NAMALWA (cell line): Measurements from ENCODE around the gene AGFG2.

Source experiments
- DNase-seq: peaks from one replicate; pipeline ENCODE4 v3.0.0-alpha.2; 2015; ENCODE audit warnings: low spot score

The AGFG2 gene

DNA sequence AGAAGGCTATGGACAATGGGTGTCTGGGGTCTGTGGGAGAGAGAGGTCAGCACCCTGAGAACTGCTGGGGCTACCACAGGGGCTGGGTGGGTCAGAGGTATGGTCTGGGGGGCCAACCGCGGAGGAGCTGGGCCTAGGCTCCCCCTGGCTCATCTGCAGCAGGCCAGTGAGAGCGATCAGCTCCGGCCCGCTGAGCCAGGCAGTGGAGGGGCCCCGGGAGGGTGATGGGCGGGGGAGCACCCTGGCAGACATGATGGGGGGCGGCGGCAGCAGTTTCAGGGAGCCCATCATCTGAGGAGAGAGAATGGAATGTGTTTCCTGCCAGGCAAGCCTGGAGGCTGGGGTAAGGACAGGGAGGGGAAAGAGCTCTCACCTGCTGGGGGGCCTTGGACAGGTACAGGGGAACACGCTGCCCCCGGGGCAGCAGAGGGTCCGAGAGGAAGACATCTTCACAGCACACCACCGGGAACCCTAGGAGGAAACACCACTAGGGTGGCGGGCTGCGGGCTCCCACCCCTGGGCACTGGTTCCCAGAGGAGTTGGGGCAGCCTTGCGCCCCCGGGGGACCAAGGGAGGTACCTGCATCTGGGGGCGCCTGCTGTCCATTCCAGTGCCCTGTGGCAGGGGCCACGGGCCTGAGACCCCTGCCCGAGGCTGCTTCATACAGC lies 33.4 kb downstream of the AGFG2 start:
- DNase-seq, result no peak

DNA sequence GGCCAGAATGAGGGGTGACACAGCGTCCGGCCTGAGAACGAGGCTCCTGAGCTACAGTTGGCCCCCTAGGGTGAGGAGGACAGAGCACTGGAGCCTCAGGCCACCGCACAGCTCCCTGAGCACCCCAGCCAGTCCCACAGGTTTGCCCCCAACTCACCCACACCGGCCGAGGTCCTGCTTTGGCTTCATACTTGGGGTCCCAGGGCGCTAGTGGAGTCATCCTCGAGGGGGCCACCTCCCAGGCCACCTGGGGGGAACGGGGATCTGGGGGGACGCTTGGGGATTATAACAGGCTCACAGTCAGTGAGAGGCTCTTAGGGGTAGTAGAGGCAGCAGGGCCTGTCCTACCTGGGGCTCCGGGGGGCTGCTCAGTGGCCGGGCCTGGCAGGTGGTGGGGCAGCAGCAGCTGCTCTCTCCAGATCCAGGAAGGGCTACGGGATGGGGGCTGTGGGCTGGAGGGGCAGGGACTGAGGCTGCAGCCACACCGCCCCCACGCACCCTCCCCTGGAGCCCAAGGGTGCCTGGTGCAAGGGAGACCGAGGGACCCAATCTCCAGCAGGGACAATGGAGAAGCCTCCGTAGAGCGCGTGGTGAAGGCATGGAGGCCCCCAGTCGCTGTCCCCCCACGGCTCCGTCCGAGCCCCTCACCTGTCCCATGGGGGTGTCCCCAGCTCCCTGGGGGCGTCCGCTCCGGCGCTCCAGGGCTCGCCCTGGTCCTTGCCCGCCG lies 34.1 kb downstream of the AGFG2 start:
- DNase-seq, result no peak

DNA sequence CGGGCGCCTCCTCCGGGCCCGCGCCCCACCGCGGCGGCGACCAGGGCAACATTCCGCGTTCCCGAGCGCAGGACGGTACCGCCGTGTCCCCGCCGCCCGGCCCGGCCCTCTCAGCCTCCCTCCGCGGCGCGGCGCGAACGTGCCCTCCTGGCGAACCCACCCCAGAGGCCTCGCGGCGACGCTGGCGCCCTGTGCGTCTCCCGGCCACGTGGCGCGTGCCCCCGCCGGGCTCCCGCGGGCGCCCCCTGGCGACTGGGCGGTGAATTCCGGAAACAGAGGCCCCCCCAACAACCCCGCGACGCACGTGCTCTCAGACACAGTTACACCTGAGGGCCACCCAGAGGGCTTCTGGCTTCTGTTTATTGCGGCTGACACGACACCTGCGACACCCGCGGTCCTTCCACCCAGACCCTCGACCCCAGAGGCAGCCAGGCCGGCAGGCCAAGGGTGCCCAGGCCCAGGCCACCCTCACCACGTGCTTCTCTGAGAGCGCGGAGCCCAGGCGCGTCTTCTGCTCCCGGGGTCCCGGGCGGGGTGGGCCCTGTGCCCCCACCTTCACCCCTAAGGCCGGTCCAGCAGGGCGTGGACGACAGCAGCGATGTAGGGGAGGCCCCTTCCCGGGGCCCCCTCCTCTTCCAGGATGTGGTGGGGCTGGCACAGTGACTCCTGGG lies 34.8 kb downstream of the AGFG2 start, which contains the start of gene SAP25:
Gene SAP25 (minus strand): TSS at position 210 of the 671 bp plus-strand sequence. CDS start 158 bp downstream, at position 52.
- no peak for DNase-seq

DNA sequence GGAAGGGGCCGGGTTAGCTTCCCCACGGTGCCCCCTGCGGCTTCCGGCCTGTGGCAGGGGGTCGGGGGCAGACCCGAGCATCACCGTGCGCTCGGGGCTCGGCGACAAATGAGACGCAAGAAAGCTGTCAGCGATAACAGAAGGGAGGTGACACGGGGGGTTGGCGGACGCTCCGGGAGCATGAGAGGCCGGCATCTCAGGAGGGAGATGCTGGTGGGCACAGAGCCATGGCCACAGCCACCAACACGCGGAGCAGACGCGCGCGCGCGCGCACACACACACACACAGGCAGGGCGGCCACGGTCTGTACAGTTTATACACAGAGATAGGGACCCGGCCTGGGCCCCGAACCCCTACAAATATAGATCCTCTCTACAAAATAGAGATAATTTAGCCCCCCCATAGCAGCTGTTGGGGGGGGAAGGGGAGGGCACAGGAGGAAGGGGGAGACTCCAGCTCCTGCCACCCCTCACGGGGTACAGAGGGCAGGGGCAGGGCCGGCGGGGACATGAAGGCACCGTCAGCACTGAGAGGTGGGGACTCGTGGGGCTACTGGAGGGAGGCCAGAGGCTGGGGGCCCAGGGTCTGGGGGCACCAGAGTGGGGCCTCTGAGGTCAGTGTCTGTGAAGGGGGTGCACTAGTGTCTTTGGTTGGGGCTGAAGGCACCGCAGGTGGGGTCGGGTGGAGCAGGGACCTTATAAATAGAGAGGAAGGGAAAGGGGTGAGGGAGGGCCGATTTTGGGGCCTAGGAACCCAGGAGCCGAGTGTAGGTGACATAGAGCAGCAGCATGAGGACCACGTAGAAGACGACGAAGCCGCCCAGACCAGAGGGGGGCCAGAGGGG lies 35.6 kb downstream of the AGFG2 start:
- DNase-seq, result no peak

DNA sequence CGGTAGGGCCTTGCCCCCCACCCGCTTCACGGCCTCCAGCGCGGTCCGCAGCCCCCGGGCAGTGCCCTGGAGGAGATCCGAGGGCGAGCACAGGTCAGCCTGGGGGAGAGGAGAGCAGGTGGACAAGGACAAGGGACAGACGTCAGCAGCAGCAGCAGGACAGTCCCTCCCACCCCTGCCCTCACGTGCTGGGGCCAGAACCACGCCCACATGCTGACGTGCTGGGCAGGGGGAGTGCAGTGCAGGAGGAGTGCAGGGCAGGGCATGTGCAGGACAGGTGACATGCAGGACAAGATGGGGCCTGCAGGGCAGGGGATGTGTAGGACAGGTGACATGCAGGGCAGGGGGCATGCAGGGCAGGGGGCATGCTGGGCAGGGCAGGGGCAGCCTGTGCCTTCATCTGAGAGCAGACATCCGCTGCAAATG lies 36.2 kb downstream of the AGFG2 start:
- DNase-seq, result no peak

DNA sequence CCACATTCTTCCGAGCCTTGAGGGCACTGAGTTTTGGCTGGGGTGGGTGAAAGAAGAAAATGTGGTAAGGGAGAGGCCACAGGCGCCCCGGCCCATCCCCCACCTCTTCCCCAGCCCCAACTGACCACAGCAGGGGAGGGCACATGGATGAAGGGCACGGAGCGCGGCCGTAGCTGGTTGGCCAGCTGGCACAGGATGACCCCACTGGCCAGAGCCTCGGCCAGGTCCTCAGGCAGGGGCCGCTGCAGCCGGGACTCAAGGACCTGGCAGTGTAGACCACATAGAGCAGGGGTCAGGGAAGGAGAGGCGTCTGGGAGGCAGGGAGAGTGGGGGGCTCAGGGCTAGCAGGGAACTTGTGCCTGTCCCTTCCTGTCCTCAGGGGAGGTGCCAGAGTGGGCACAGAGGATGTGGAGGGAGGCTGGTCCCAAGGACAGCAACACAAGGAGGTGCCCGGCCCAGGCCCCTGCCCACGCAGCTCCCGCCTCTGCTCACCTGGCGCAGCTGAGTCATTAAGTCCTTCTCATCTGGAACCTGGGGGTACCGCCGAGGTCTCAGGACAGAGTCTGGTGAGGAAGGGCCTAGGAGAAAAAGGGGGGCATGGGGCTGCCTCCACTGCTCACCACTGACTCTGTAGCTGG lies 36.9 kb downstream of the AGFG2 start:
- DNase-seq, result no peak

DNA sequence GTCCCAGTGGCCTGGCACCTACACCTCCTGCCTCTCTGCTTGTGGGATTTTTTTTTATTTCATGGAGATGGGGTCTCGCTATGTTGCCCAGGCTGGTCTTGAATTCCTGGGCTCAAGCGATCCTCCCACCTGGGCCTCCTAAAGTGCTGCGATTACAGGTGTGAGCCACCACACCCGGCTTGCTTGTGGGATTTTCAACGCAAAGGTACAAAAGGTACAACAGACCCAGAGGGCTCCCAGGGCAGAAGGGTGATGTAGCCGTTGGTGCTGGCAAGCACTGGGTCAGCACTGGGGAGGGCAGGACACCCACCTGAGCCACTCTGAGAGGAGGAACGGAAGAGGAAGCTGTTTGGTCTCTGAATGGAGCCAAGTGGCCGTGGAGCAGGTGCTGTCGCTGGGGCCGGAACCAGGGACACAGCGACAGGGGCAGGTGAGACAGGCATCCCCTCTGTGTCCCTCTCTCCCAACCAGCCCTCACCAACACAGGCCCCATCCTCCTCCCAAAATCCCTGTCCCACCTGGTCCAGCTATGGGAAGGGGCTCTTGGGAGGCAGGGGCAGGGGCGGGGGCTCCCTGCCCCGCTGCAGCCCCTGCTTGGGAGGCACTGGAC lies 37.5 kb downstream of the AGFG2 start:
- no peak for DNase-seq

DNA sequence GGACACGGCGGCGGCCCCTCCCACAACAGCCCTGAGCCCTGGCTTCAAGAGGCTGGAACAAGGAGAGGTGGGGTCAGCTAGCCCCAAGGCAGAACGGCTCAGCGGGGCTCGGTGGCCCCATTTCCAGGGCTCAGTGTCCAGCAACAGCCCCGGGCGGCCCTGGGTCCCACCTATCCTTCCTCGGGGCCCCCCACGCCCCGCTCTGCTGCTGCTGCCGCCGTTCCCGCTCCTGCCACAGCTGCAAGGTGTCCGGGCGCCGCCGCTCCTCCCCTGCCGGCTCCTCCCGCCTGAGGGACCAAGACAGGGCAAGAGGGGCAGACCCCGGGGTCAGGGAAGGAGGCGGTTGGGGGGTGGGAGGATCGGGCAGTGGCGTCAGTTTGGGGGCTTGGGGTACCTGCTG lies 38.1 kb downstream of the AGFG2 start:
- DNase-seq, result no peak

DNA sequence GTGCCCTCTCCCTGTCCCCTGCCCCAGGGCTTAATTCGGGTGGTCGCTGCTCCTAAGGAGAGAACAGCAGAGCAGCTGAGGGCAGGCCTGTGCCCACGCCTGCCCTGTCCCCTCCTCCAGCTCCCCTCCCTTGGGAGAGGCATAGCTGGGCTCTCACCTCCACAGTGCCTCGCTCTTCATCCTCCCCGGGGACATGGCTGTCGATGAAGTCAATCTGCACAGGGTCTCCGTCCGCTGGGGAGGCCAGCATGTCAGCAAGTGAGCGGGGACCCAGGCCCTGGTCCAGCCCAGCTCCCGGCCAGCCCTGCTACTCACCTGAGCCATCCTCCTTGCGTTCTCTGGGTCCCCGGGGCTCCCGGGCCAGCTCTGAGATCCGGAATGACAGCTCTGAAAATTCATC lies 38.5 kb downstream of the AGFG2 start:
- DNase-seq, result no peak

DNA sequence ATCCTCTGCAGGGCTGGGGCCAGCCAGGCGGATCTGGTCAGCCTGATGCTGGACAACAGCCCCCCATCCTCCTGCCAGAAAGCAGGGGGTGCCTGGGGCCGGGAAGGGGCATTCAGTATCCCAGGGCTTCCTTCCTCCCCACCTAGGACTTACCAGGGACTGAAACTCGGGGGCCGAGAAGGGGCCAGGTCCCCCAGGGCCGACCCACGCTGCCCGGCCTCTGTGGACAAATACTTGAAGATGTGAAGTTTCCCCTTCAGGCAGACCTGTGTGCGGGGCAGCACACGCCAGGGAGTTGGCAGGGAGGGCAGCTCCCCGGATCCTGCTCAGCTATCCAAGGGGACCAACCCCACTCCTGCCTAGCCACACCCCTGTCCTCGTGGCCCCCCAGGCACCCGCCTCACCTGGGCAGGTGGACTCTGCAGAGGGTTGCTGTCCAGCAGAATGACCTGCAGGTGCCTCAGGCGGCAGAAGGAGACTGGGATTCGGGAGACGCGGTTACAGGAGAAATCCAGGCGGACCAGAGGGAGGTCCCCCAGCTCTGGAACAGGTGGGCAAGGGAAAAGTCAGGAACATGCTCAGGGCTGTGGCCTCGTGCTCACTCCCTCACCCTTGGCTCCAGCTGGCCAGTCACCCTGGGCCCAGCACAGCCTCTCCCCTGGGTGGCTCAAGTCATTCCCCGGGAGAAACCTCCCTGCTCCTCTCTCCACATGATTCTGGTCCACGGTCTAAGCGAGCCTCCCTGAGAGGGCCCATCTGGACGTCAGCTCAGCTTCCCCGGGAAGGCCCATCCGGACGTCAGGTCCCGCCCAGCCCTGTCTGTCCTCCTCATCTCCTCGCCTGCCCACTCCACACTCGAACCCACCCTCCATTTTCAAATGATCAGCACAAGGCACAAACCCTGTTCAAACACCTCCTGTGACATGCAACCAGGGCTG lies 39.5 kb downstream of the AGFG2 start:
- DNase-seq, result no peak

DNA sequence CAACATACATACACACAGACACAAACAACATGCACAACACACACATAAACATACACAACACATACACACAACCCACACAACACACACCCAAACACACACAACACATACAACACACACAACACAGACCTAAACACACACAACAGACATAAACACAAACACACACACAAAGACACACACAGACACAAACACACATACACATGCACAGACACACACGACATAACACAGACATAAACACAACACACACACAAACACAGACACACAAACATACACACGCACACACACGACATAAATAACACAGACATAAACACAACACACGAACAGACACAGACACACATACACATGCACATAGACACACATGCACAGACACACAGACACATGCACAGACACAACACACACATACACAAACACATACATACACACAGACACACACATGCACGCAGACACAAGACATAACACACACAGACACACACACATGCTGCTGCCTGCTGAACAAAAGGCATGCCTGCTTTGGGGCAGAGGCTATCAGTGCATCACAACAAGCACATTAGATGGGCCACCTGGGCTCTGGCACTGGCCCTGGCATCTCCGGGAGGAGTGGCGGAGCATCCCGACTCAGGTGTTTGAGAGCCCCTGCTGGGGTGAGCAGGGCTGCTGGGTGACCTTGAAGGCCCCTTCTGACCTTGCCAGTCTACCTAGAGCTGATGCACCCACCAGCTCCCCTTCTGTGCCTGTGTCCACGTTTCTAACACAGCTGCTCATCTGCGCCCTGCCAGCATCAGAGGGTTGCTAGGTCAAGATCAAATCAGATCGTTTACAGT lies 41.7 kb downstream of the AGFG2 start:
- no peak for DNase-seq

DNA sequence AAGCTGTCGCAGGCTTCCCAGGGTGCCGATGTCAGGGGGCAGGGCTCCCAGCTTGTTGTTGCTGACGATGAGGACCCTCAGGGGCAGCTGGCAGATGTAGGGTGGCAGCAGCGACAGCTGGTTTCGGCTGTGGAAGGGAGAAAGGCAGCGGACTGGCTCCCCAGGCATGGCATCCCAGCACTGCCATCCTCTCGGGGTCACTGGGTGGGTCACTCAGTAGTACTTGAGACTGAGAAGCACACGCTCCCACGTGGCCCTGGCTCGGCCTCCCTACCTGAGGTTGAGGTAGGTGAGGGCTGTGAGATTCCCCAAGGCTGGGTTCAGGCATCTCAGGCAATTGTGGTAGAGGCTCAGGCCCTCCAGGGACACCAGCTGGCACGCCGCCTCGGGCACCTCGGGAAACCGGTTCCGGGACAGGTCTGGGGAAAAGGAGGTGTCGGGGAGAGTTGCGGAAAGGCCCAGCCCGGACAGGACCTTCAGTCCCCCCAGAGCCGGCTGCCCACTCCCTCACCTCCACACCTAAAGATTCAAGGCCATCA lies 43.1 kb downstream of the AGFG2 start:
- no peak for DNase-seq

DNA sequence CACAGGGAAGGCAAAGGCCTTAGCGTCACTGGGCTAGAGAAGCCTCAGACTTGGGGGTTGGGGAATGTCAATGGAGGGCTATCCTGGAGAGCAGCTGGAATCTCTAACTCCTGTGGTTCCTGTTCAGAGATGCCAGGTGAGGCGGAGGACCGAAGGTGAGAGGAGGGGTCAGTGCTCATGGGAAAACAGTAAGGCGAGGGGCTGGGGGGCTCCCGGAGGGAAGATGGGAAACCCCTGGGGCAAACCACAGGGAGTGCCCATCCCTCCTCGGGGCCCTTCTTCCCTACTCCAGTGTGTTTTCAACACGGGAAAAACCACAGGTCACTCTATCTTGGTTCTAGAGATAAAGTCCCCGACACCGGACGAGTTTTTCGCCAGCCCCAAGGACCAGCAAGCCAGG lies 43.6 kb downstream of the AGFG2 start:
- DNase-seq, result no peak

DNA sequence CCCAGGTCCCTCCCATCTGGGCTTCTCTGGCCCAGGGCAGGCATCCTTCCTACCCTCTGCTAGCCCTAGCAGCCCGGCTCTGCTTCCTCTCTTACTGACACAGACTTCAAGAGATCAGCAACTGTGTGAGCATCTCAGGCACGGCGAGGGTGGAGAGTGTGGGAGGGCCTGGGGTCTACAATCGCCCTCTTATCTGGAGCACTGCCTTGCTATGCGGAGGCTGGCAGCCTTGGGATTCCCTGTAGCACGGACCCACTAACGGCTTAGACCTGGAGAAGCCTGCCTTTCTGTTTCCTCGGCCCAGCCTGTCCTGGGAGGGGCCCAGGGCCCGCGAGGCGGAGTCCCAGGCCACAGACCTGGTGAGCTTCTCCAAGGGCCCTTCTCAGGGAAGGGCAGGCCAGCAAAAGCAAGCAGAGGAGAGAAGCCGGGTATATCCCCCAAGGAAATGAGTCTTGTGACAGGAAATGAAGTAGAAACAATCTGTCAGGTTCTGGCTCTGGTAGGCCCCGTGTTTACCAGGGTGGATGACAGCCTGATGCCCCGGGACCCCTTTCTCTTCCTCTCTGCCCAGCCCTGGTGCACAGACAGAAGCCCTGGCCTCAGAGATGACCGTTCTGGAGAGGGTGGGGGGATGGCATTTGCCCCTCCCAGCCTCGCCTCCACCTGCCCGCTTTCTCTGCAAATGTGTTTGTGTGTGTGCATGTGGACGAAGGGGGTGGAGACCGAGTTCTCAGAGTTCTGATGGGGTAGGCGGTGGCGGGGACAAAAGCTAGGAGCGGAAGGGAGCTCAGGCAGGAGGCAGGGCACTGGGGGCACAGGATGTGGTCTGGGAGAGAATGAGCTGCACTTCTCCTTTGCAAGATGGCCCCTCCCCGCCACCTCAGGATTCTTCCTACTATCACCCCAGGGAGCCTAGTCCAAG lies 44.4 kb downstream of the AGFG2 start:
- peak; percentile 89 for DNase-seq

DNA sequence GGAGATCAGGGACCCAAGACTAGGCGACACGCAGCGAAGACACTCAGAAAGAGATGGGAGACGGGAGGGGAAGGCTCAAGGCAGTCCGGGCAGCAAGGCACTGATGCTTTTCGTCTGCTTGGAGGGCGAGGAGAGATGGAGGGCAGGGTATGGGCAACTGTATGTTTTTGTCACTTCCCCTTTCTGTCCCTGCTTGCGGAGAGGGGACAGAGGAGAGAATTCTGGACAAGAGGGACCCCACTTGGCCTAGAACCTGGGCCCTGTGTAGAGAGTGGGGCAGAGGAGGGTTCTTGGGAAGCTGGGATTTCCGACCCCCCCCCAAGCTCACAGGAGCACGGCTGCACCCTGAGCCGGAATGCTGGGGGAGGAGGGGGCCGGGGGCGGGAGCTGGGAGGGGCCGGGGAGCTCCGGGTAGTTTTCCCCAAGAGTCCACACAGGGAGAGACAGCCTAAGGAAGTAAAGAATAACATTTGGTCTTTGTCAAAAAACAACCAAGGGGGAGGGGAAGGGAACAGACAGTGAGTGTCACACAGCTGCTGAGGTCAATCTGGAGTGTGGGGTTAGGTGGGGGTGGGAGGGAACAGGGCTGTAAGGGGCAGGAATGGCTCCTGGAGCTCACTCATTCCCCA lies 45.2 kb downstream of the AGFG2 start:
- DNase-seq, result peak; percentile 77

DNA sequence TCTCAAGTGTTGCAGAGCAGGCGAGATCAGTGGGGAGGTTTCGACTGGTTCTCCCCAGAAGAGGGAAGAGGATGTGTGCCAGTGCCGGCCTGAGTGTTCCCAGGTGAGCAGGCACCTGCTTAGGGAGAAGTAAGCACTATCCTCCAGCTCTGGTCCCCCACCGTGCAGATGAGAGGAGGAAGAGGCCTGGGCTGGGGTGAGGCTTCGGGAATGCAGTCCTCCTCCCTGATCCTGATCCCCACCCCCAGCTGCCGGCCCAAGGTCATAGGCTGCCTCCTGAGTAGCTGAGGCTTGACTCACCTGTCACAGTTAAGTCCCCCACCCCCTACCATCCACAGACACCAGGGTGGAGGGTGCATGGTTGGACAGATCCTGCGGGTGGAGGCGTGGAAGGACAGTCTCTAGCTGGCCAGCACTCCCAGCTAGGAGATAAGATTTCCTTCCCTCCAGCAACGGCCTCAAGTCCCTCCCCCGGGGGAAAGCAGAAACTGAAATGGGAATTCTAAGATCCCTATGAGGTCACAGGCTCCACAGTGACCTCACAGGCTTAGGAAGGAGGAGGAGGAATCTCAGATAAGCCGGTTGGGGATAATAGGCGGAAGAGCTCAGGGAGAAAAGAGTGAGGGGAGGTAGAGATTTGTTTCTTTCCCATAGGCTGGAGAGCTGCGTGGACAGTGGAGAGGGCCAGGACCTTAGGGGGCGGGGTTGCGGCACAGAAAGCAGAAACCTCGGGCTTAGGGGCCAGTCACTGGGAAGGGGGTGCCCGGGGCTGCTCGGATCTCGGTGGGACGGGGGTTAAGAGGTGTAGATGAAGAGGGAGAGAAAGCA lies 45.9 kb downstream of the AGFG2 start:
- DNase-seq, result peak; percentile 45
